ENCODE data around the gene NSRP1. TPM values are rescaled to one million over a fixed set of nuclear protein-coding genes. Genes with fewer than 3 reads are reported as not detected.

Gene NSRP1
- total and polyA plus RNA-seq, 2 of the 8 experiments (the other 6 are each of a cell fraction or from before 2014, with no cell fraction given) = 6.1 to 22.4 TPM

DNA sequence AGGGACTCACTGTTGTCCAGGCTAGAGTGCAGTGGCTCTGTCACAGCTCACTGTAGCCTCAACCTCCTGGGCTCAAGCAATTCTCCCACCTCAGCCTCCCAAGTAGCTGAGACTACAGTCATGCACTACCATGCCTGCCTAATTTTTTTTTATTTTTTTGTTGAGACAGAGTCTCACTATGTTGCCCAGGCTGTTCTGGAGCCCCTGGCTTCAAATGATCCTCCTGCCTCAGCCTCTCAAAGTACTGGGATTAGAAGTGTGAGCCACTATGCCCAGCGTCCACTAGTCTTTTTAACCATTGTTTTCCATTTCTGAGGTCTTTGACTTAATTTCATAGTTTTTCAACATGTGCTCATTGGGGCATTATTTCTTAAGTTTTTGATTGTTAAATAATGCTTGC, 13.5 kb downstream of the NSRP1 start:
- no peak overlapping the region for H2BK120ac ChIP-seq (replicated peaks; ENCODE audit: low read depth, low read length)
- H3K18ac ChIP-seq (ENCODE audit: extremely low read depth, low read length) = no peak overlapping the region
- H2AK5ac ChIP-seq (ENCODE audit: low read depth, low read length) = no peak overlapping the region
- no peak overlapping the region for H3K27ac ChIP-seq (ENCODE audit: low read depth, low read length)
- no peak overlapping the region for H2BK5ac ChIP-seq (ENCODE audit: low read depth, low read length)
- no peak overlapping the region for H3K4ac ChIP-seq (replicated peaks; ENCODE audit: insufficient read length, low read depth, low read length)
- peaks cover 0 to 40% (median 3%) of the 10 kb centered on the region in 4 experiments; a peak in 4 of 8 replicates for H3K36me3 ChIP-seq (ENCODE audit: control insufficient read depth in 2 of 4, insufficient read depth in 4 of 4, low read length in 3 of 4)
- DNase-seq (ENCODE audit: low read depth in 1 of 2, low spot score in 2 of 2) = no peak
- CTCF ChIA-PET (ENCODE audit: partially characterized antibody) = interaction anchor here (0.6 to 1.2 kb wide), 2 partner anchors 82 to 530 kb away, joined by 3 to 4 read pairs; no protein-coding TSS in a partner anchor
- no peak overlapping the region for H3K9ac ChIP-seq (replicated peaks in 1 of 4; ENCODE audit: extremely low read depth in 1 of 4, low read depth in 3 of 4, low read length in 3 of 4)
- H3K9me3 ChIP-seq (ENCODE audit: insufficient read depth in 2 of 2, low read depth in 1 of 2, low read length in 1 of 2) = no peaks in the 10 kb centered on the region
- H3K27me3 ChIP-seq (replicated peaks in 1 of 4; ENCODE audit: control insufficient read depth in 3 of 4, extremely low read depth in 1 of 4, insufficient read depth in 3 of 4, low read length in 3 of 4) = no peaks in the 10 kb centered on the region
- H3K23ac ChIP-seq (ENCODE audit: insufficient read length) = no peak overlapping the region
- H2BK15ac ChIP-seq (ENCODE audit: low read length) = no peak overlapping the region
- no peak overlapping the region for H3K56ac ChIP-seq (replicated peaks; ENCODE audit: insufficient read length, low read depth, low read length)
- H2BK20ac ChIP-seq (ENCODE audit: low read length) = no peak overlapping the region
- H3K14ac ChIP-seq (ENCODE audit: insufficient read length) = no peak overlapping the region
- no peak for FAIRE-seq
- POLR2A ChIA-PET (ENCODE audit: partially characterized antibody) = interaction anchor here (1.7 kb wide), 1 partner anchor 12 kb away, joined by 3 read pairs; no protein-coding TSS in a partner anchor
- H2AFZ ChIP-seq (ENCODE audit: low read length) = no peak overlapping the region
- no peak overlapping the region for H3K4me3 ChIP-seq (ENCODE audit: extremely low read depth in 1 of 4, insufficient read depth in 2 of 4, low read depth in 3 of 4, low read length in 4 of 4)
- H4K5ac ChIP-seq (ENCODE audit: insufficient read length, low read depth, low read length) = no peak overlapping the region
- peaks cover 0 to 4% (median 1%) of the 10 kb centered on the region in 4 experiments; a peak in 2 of 7 replicates for H3K4me1 ChIP-seq (replicated peaks in 1 of 4; ENCODE audit: control insufficient read depth in 3 of 4, insufficient read depth in 4 of 4, low read length in 3 of 4)
- H2BK12ac ChIP-seq (ENCODE audit: low read depth, low read length) = no peak overlapping the region
- H4K8ac ChIP-seq (ENCODE audit: extremely low read depth, insufficient read depth, low read length) = no peak overlapping the region
- peaks cover 2% of the 10 kb centered on the region; the same call in 1 of the 2 replicates for H3K79me1 ChIP-seq (ENCODE audit: low read depth, low read length)
- H3K23me2 ChIP-seq (ENCODE audit: low read depth, low read length) = no peaks in the 10 kb centered on the region
- peaks cover 0 to 58% of the 10 kb centered on the region in 2 experiments; a peak in 3 of 4 replicates for H3K79me2 ChIP-seq (ENCODE audit: control insufficient read depth in 1 of 2, insufficient read depth in 2 of 2, low read length in 2 of 2)
- H4K20me1 ChIP-seq (replicated peaks in 1 of 2; ENCODE audit: control insufficient read depth in 1 of 2, insufficient read depth in 2 of 2, low read length in 2 of 2) = peaks cover 2 to 6% of the 10 kb centered on the region in 2 experiments
- WGBS, 2 experiments (ENCODE audit: extremely low coverage in 1 of 2, insufficient coverage in 1 of 2, insufficient read length in 1 of 2, insufficient replicate concordance in 2 of 2, low coverage in 1 of 2, low lambda C conversion rate in 2 of 2, missing lambda C conversion rate in 1 of 2) = 89% methylated on average over 1 of the region's 1 CpG; no CpG with 5 or more reads in 1 of the 2 experiments
- no peak overlapping the region for H3K4me2 ChIP-seq (ENCODE audit: insufficient read depth in 1 of 2, low read depth in 2 of 2, low read length in 2 of 2)
- no peak overlapping the region for H4K91ac ChIP-seq (replicated peaks; ENCODE audit: insufficient read length, low read length)
- no peak for TF ChIP-seq TEAD4 (IDR thresholded peaks at IDR 0.05; ENCODE audit: low read depth, low read length)
- no peak for TF ChIP-seq SP4 (IDR thresholded peaks at IDR 0.05; ENCODE audit: low read length)
- TF ChIP-seq EZH2 (IDR thresholded peaks at IDR 0.05; ENCODE audit: low read depth, low read length, severe bottlenecking) = no peak
- TF ChIP-seq SUZ12 (IDR thresholded peaks at IDR 0.05; ENCODE audit: low read length) = no peak
- no peak for TF ChIP-seq HDAC2 (IDR thresholded peaks at IDR 0.05; ENCODE audit: borderline replicate concordance in 1 of 2, low read depth in 2 of 2, low read length in 2 of 2)
- TF ChIP-seq MAFK (IDR thresholded peaks at IDR 0.05; ENCODE audit: low read depth, low read length) = no peak
- TF ChIP-seq, protein P1, sequence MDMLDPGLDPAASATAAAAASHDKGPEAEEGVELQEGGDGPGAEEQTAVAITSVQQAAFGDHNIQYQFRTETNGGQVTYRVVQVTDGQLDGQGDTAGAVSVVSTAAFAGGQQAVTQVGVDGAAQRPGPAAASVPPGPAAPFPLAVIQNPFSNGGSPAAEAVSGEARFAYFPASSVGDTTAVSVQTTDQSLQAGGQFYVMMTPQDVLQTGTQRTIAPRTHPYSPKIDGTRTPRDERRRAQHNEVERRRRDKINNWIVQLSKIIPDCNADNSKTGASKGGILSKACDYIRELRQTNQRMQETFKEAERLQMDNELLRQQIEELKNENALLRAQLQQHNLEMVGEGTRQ (IDR thresholded peaks at IDR 0.05; ENCODE audit: low read length) = no peak
- TF ChIP-seq NANOG (IDR thresholded peaks at IDR 0.05; ENCODE audit: insufficient read depth, low read depth, low read length, poor library complexity, severe bottlenecking) = no peak
- no peak for TF ChIP-seq HDAC6 (IDR thresholded peaks at IDR 0.05; ENCODE audit: low read depth, low read length)
- TF ChIP-seq EGR1 (IDR thresholded peaks at IDR 0.05; ENCODE audit: borderline replicate concordance, low read depth, low read length) = no peak
- no peak for TF ChIP-seq GABPA (IDR thresholded peaks at IDR 0.05; ENCODE audit: borderline replicate concordance, insufficient read depth, low read length)
